Activated CD4-positive, alpha-beta T cell treated with anti-CD3 and anti-CD28 coated beads, Interleukin-2, amount 50 U/mL, for 4 hours (primary cell): Measurements from ENCODE around the gene PCDHB5.
A peak's percentile ranks its signal among the peaks of the same experiment; 100 is the strongest.
"Not testable (repeated sequence)": the region's sequence is repeated elsewhere in the genome, so short reads cannot be mapped to it uniquely, and the experiment has no call there.

Experiments used
- DNase-seq, 2 experiments: peaks; one replicate each; pipeline ENCODE4 v3.0.0-alpha.2; 2020

PCDHB5 gene

DNA sequence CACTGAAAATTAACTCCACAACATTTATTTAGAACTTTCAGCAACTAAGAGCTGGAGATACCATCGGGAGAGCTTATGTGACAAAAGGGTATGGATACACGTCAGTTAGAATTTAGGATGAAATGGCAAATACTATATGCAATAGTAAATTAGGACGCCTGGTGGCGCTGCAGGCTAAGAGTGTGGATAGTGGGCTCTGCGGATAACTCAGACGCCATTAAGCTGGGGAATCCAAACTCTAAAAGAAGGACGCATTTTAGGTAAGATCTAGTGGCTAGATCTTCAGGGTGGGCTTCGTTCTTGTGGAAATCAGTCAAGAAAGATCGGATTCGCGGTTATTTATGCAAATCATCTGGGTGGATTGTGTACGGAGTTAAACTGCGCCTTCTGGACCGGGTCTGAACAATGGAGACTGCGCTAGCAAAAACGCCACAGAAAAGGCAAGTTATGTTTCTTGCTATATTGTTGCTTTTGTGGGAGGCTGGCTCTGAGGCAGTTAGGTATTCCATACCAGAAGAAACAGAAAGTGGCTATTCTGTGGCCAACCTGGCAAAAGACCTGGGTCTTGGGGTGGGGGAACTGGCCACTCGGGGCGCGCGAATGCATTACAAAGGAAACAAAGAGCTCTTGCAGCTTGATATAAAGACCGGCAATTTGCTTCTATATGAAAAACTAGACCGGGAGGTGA is at the start of gene PCDHB5:
PCDHB5 (plus strand) TSS at position 177 of the 688 bp plus-strand sequence; CDS start at position 406, 229 bp downstream.
- no peak for DNase-seq

DNA sequence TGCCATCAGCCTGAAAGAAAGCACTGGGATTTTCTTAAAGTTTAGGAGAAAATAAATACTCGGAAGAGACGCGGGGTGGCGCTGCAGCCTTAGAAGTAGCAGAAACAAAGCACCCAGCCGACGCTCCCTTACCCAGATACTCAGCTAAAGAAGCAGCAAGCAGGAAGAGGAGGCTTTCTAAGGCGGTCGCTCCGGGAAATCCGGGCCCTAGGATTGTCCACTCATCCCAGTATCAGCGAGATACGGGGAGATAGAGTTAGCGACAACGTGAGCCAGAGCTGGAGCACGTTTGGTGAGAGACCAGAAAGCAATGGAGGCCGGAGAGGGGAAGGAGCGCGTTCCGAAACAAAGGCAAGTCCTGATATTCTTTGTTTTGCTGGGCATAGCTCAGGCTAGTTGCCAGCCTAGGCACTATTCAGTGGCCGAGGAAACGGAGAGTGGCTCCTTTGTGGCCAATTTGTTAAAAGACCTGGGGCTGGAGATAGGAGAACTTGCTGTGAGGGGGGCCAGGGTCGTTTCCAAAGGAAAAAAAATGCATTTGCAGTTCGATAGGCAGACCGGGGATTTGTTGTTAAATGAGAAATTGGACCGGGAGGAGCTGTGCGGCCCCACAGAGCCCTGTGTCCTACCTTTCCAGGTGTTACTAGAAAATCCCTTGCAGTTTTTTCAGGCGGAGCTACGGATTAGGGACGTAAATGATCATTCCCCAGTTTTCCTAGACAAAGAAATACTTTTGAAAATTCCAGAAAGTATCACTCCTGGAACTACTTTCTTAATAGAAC is 40.3 kb upstream of the PCDHB5 start, which contains the start of gene PCDHB2:
PCDHB2 (plus strand) TSS at position 135 of the 782 bp plus-strand sequence; CDS start at position 311, 176 bp downstream.
- DNase-seq: no peak

DNA sequence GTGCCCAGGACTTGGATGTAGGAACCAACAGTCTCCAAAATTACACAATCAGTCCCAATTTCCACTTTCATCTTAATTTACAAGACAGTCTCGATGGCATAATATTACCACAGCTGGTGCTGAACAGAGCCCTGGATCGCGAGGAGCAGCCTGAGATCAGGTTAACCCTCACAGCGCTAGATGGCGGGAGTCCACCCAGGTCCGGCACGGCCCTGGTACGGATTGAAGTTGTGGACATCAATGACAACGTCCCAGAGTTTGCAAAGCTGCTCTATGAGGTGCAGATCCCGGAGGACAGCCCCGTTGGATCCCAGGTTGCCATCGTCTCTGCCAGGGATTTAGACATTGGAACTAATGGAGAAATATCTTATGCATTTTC is 39.8 kb upstream of the PCDHB5 start:
- no peak for DNase-seq

DNA sequence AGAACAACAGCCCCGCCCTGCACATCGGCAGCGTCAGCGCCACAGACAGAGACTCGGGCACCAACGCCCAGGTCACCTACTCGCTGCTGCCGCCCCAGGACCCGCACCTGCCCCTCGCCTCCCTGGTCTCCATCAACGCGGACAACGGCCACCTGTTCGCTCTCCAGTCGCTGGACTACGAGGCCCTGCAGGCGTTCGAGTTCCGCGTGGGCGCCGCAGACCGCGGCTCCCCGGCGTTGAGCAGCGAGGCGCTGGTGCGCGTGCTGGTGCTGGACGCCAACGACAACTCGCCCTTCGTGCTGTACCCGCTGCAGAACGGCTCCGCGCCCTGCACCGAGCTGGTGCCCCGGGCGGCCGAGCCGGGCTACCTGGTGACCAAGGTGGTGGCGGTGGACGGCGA is 38.8 kb upstream of the PCDHB5 start:
- DNase-seq: not testable (repeated sequence)

DNA sequence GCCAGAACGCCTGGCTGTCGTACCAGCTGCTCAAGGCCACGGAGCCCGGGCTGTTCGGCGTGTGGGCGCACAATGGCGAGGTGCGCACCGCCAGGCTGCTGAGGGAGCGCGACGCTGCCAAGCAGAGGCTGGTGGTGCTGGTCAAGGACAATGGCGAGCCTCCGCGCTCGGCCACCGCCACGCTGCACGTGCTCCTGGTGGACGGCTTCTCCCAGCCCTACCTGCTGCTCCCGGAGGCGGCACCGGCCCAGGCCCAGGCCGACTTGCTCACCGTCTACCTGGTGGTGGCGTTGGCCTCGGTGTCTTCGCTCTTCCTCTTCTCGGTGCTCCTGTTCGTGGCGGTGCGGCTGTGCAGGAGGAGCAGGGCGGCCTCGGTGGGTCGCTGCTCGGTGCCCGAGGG is 38.4 kb upstream of the PCDHB5 start:
- not testable (repeated sequence) for DNase-seq

DNA sequence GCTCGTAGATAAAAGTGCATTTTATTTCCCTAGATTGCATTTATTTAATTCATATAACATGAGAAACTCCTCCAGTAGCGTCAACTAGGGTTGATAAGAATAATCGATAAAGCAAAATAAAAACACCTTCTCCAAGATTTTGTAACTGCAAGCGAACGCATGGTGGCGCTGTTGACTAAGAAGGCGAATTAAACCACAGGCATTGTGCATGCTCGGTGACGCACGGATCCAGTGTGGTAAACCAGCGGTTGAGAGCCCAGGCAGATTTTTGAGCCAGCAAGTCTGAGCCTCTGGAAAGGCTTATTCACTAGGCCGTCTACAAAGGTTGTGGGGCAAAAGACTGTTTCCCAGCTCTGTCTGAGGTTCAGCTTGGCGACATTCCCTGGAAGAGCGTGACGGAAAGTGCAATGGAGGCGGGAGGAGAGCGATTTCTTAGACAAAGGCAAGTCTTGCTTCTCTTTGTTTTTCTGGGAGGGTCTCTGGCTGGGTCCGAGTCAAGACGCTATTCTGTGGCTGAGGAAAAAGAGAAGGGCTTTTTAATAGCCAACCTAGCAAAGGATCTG is 34.7 kb upstream of the PCDHB5 start, which contains the start of gene PCDHB3:
PCDHB3 (plus strand) TSS at position 231 of the 563 bp plus-strand sequence; CDS start at position 408, 177 bp downstream.
- DNase-seq: peak in 1 of 2 experiments; percentile 10

DNA sequence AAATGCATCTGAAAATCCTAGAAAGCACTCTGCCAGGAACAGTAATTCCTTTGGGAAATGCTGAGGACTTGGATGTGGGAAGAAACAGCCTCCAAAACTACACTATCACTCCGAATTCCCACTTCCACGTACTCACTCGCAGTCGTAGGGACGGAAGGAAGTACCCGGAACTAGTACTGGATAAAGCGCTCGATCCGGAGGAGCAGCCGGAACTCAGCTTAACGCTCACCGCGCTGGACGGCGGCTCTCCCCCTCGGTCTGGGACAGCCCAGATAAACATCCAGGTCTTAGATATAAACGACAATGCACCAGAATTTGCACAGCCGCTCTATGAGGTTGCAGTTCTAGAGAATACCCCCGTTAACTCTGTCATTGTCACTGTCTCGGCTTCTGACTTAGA is 33.9 kb upstream of the PCDHB5 start:
- no peak for DNase-seq

DNA sequence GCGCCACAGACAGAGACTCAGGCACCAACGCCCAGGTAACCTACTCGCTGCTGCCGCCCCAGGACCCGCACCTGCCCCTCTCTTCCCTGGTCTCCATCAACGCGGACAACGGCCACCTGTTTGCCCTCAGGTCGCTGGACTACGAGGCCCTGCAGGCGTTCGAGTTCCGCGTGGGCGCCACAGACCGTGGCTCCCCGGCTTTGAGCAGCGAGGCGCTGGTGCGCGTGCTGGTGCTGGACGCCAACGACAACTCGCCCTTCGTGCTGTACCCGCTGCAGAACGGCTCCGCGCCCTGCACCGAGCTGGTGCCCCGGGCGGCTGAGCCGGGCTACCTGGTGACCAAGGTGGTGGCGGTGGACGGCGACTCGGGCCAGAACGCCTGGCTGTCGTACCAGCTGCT is 32.9 kb upstream of the PCDHB5 start:
- not testable (repeated sequence) for DNase-seq

DNA sequence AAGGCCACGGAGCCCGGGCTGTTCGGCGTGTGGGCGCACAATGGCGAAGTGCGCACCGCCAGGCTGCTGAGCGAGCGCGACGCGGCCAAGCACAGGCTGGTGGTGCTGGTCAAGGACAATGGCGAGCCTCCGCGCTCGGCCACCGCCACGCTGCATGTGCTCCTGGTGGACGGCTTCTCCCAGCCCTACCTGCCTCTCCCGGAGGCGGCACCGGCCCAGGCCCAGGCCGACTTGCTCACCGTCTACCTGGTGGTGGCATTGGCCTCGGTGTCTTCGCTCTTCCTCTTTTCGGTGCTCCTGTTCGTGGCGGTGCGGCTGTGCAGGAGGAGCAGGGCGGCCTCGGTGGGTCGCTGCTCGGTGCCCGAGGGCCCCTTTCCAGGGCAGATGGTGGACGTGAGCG is 32.5 kb upstream of the PCDHB5 start:
- not testable (repeated sequence) for DNase-seq

DNA sequence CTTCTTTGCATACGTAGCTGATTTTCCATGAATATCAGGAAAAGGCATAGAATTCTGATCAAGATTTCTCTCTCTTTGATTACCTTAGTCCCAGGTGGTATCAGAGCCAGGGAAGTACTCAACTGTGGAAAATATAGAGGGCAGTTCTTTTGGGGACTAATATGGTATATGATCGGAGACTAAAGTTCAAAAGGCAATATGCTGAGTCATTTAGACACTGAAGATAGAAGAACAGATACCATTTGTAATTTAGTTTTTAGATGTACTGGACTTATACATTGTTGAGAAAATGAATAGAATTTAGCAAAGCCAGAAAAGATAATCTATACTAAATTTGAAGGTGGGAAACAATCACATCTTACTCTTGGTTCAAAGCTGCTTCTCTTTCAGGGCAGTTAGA is 29.7 kb upstream of the PCDHB5 start:
- DNase-seq: no peak

DNA sequence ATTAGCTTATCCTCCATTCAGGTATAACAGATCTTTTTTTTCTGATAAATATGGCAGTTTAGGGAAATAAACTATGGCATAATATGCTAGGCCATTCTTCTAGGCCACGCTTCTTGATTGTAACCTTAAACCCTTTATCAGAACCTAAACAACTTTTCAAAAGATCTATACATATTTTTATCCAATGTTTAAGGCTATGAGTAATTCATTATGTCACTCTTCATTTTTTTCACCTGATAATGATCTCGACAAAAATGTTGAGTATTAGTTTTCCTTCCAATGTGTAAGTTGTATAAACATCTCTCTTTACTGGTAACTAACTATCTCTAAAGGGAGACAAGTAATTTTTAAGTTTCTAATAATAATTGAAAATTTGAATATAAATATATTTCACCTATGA is 15.8 kb upstream of the PCDHB5 start:
- no peak for DNase-seq

DNA sequence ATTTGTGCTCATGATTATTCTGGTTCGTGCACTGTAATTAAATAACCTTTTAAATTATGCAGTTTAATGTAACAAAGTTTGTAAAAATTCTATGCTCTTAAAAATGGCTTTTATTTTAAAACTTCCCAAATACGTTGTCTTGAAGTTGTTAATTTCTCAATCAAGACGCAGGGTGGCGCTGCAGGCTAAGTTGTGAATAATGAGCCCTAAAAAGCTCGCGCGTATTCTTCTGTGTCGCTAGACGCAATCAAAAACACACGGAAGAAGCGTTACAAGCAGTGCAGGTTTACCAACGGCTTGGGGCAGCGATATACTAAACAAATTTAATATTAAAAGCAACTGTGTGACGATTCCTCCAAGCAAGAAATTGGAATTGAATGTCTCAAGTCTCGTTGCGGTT is 13.4 kb upstream of the PCDHB5 start, which contains the start of gene PCDHB4:
PCDHB4 (plus strand) TSS at position 256 of the 400 bp plus-strand sequence. CDS start 181 bp downstream, outside the sequence.
- no peak for DNase-seq

DNA sequence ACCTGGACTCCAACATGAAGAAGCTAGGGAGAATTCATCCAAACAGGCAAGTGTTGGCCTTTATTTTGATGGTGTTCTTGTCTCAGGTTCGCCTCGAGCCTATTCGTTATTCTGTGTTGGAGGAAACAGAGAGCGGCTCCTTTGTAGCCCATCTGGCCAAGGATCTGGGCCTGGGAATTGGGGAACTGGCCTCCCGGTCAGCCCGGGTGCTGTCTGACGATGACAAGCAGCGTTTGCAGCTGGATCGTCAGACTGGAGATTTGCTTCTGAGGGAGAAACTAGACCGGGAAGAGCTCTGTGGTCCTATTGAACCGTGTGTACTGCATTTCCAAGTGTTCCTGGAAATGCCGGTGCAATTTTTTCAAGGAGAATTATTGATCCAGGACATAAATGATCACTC is 13.0 kb upstream of the PCDHB5 start:
- DNase-seq: no peak

DNA sequence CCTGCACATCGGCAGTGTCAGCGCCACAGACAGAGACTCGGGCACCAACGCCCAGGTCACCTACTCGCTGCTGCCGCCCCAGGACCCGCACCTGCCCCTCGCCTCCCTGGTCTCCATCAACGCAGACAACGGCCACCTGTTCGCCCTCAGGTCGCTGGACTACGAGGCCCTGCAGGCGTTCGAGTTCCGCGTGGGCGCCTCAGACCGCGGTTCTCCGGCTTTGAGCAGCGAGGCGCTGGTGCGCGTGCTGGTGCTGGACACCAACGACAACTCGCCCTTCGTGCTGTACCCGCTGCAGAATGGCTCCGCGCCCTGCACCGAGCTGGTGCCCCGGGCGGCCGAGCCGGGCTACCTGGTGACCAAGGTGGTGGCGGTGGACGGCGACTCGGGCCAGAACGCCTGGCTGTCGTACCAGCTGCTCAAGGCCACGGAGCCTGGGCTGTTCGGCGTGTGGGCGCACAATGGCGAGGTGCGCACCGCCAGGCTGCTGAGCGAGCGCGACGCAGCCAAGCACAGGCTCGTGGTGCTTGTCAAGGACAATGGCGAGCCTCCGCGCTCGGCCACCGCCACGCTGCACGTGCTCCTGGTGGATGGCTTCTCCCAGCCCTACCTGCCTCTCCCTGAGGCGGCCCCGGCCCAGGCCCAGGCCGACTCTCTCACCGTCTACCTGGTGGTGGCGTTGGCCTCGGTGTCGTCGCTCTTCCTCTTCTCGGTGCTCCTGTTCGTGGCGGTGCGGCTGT is 11.4 kb upstream of the PCDHB5 start:
- DNase-seq: not testable (repeated sequence)

DNA sequence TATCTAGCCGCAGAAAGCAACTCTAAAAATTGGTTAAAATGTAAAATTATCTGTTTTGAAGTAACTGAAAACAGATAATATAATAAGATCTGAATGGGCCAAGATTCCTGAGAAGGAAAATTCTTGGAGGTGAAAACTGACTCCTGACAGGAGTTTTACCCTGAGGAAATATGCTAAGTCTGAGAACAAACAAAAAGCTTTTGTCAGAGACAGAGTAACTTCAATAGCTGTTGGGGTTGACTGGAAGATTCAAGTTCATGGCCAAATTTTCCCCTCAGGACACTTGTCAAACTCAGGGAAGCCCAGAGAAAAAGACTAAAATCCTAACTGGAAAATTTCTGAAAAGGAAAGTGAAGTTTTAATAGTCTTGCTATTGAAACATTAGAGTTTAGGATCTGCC is 7.7 kb upstream of the PCDHB5 start:
- DNase-seq: no peak

DNA sequence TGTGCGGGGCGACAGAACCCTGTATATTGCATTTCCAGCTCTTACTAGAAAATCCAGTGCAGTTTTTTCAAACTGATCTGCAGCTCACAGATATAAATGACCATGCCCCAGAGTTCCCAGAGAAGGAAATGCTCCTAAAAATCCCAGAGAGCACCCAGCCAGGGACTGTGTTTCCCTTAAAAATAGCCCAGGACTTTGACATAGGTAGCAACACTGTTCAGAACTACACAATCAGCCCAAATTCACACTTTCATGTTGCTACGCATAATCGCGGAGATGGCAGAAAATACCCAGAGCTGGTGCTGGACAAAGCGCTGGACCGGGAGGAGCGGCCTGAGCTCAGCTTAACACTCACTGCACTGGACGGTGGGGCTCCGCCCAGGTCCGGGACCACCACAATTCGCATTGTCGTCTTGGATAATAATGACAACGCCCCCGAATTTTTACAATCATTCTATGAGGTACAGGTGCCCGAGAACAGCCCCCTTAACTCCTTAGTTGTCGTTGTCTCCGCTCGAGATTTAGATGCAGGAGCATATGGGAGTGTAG is 786 bp downstream of the PCDHB5 start:
- DNase-seq: no peak

DNA sequence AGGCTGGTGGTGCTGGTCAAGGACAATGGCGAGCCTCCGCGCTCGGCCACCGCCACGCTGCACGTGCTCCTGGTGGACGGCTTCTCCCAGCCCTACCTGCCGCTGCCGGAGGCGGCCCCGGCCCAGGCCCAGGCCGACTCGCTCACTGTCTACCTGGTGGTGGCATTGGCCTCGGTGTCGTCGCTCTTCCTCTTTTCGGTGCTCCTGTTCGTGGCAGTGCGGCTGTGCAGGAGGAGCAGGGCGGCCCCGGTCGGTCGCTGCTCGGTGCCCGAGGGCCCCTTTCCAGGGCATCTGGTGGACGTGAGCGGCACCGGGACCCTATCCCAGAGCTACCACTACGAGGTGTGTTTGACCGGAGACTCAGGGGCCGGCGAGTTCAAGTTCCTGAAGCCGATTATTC is 2.3 kb downstream of the PCDHB5 start:
- not testable (repeated sequence) for DNase-seq

DNA sequence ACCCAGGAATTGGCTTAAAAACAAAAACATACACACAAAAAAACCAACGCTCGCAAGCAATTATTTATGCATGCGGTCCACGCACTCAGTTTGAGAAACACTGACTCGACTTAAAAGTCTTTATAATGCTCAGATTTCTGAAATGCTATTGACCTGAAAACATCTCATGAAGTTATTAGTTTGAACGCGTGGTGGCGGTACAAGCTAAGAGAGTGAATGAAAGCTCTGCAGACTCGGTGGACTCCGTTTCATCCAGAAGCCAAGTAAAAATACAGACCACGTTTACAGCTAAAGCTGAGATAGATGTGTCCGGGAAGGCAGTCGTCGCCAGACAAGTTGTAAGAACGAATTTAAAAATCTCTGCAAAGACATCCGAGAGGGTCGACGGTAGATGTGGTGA is 14.8 kb downstream of the PCDHB5 start, which contains the start of gene PCDHB6:
PCDHB6 (plus strand) TSS at position 246 of the 400 bp plus-strand sequence. CDS start 201 bp downstream, outside the sequence.
- DNase-seq: no peak

DNA sequence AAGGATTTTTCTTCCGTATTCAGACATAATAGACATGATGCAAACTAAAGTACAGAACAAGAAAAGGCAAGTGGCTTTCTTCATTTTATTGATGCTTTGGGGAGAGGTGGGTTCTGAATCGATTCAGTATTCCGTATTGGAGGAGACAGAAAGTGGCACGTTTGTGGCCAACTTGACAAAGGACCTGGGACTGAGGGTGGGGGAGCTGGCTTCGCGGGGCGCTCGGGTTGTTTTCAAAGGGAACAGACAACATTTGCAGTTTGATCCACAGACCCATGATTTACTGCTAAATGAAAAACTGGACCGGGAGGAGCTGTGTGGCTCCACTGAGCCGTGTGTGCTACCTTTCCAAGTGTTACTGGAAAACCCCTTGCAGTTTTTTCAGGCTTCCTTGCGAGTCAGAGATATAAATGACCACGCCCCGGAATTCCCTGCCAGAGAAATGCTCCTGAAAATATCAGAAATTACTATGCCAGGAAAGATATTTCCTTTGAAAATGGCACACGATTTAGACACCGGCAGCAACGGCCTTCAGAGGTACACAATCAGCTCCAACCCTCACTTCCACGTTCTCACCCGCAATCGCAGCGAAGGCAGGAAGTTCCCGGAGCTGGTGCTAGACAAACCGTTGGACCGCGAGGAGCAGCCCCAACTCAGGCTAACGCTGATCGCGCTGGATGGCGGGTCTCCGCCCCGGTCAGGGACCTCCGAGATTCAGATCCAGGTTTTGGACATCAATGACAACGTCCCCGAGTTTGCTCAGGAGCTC is 15.4 kb downstream of the PCDHB5 start:
- DNase-seq: no peak

DNA sequence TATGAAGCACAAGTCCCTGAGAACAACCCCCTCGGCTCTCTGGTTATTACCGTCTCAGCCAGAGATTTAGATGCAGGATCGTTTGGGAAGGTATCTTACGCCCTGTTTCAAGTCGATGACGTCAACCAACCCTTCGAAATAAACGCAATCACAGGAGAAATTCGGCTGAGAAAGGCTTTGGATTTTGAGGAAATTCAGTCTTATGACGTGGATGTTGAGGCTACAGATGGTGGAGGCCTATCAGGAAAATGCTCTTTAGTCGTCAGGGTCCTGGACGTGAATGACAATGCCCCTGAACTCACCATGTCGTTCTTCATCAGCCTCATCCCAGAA is 16.0 kb downstream of the PCDHB5 start:
- DNase-seq: no peak

DNA sequence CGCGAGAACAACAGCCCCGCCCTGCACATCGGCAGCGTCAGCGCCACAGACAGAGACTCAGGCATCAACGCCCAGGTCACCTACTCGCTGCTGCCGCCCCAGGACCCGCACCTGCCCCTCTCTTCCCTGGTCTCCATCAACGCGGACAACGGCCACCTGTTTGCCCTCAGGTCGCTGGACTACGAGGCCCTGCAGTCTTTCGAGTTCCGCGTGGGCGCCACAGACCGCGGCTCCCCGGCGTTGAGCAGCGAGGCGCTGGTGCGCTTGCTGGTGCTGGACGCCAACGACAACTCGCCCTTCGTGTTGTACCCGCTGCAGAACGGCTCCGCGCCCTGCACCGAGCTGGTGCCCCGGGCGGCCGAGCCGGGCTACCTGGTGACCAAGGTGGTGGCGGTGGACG is 16.6 kb downstream of the PCDHB5 start:
- DNase-seq: not testable (repeated sequence)

DNA sequence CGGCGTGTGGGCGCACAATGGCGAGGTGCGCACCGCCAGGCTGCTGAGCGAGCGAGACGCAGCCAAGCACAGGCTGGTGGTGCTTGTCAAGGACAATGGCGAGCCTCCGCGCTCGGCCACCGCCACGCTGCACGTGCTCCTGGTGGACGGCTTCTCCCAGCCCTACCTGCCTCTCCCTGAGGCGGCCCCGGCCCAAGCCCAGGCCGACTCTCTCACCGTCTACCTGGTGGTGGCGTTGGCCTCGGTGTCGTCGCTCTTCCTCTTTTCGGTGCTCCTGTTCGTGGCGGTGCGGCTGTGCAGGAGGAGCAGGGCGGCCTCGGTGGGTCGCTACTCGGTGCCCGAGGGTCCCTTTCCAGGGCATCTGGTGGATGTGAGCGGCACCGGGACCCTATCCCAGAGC is 17.1 kb downstream of the PCDHB5 start:
- not testable (repeated sequence) for DNase-seq
